ENCODE data around the gene DVL1. TPM values are rescaled to one million over a fixed set of nuclear protein-coding genes. Genes with fewer than 3 reads are reported as not detected.

The DVL1 gene
- total and polyA plus RNA-seq, 7 donors: 25.8 to 85.0 (median 58.9) TPM

- Histone ChIP-seq H3K27ac (peak overlapping the region; percentile 92 to 98 (median 96)), H3K27me3 (no peaks in the 10 kb centered on the region), H3K9me3 (no peaks in the 10 kb centered on the region), H3K4me1 (peaks cover 0 to 47% (median 45%) of the 10 kb centered on the region in 4 donors), H3K36me3 (peaks cover 19 to 48% (median 31%) of the 10 kb centered on the region in 4 donors), H3K4me3 (peak overlapping the region; percentile 74 to 98 (median 84))
- peak in 1 of 4 donors; percentile 18 for TF ChIP-seq POLR2AphosphoS5 (IDR thresholded peaks at IDR 0.05)
- TF ChIP-seq POLR2A (IDR thresholded peaks at IDR 0.05): no peak
- TF ChIP-seq CTCF (IDR thresholded peaks at IDR 0.05): no peak
- no peak for TF ChIP-seq EP300 (IDR thresholded peaks at IDR 0.05)
- DNase-seq: peak; percentile 82
- 13 to 42% methylated on average over 57 of the region's 57 CpGs for WGBS, 2 donors
- intact Hi-C loops (cut with DNase I): loop anchor here (2.0 to 5.0 kb wide), 3 partner anchors 39 to 192 kb away; partner anchors contain the start of genes AURKAIP1, C1orf159 and DVL1
Observed at GRCh38 chr1:1309251-1310108, 39.7 kb downstream of the DVL1 start.

DNA sequence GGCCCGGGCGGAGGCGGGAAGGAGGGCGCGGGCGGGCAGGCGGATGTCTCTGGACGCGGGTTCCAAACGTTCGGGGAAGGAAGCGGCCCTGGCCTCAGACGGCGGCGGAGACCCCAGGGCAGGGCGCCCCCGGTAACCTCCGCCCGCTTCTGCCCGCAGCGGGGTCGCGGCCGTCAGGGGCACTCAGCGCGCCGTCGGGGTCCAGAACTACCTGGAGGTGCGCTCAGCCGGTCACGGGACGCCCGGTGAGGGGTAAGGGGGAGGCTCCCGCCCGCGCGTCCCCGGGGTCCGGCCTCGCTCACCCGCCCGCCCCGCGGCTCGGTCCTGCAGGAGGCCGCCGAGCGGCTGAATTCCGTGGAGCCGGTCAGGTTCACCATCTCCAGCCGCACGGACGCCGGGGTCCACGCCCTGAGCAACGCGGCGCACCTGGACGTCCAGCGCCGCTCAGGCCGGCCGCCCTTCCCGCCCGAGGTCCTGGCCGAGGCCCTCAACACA, 40.4 kb downstream of the DVL1 start:
- no peak for DNase-seq
- Histone ChIP-seq H3K4me3 (peak overlapping the region; percentile 74 to 98 (median 84)), H3K27ac (peak overlapping the region; percentile 92 to 98 (median 96)), H3K36me3 (peaks cover 13 to 41% (median 24%) of the 10 kb centered on the region in 4 donors), H3K9me3 (no peaks in the 10 kb centered on the region), H3K27me3 (no peaks in the 10 kb centered on the region), H3K4me1 (peaks cover 0 to 53% (median 51%) of the 10 kb centered on the region in 4 donors)
- intact Hi-C loops (cut with DNase I): loop anchor here (2.0 to 5.0 kb wide), 3 partner anchors 40 to 192 kb away; partner anchors contain the start of genes AURKAIP1, C1orf159 and DVL1
- WGBS, 2 donors: 0% methylated on average over 66 of the region's 66 CpGs
- TF ChIP-seq CTCF (IDR thresholded peaks at IDR 0.05) (no peak), EP300 (IDR thresholded peaks at IDR 0.05) (no peak), POLR2AphosphoS5 (IDR thresholded peaks at IDR 0.05) (no peak), POLR2A (IDR thresholded peaks at IDR 0.05) (no peak)

DNA sequence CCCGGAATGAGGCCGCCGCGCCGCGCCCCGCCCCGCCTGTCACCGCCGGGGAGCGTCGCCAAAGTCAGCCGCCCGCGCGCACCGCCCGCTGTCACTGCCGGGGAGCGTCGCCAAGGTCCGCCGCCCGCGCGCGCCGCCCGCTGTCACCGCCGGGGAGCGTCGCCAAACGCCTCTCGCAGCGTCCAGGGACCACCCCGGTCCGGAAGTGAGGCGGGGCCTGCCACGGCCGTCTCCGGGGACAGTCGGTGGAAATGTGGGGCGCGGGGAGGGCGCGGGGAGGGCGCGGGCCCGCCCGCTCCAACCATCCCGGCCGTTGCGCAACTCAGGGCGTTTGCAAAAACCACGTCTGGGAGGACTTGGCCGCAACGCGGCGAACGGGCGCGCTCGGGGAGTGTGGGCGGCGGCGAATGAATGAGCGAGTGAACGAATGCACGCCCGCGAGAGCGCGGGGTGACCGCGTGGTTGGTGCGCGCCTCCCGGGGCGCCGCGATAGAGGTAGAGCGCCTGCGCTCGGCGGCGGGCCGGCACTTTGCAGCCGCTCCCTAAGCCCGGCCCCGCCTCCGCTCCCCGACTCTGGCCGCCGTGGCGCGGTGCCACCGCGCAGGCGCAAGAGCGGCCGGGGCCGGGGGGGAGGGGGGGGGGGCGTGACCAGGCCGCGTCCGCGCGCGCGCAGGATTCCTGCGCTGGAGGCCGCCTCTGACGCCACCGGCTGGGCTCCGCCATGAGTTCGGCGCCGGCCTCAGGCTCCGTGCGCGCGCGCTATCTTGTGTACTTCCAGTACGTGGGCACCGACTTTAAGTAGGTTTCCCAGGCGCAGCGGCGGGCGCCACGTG, 41.1 kb downstream of the DVL1 start, which contains the start of the genes ACAP3 and PUSL1:
TSS of gene ACAP3 (minus strand) at position 8 of the 833 bp plus-strand sequence. CDS start 115 bp downstream, outside the sequence.
TSS of gene PUSL1 (plus strand) at position 675 of the 833 bp plus-strand sequence. CDS start at position 722, 47 bp downstream.
- peaks cover 6 to 34% (median 17%) of the 10 kb centered on the region in 4 donors for H3K36me3 ChIP-seq
- 0 to 1% methylated on average over 128 to 130 of the region's 131 CpGs for WGBS, 2 donors
- DNase-seq: peak; percentile 97
- peak within 1 kb of the TSS; percentile 92 to 98 (median 96) for H3K27ac ChIP-seq
- H3K9me3 ChIP-seq: no peaks in the 10 kb centered on the region
- intact Hi-C loops (cut with DNase I): loop anchor here (2.0 to 5.0 kb wide), 3 partner anchors 41 to 191 kb away; partner anchors contain the start of genes AURKAIP1, C1orf159 and DVL1
- no peaks in the 10 kb centered on the region for H3K27me3 ChIP-seq
- TF ChIP-seq EP300 (IDR thresholded peaks at IDR 0.05) (no peak), CTCF (IDR thresholded peaks at IDR 0.05) (no peak), POLR2A (IDR thresholded peaks at IDR 0.05) (peak in 1 of 2 donors; percentile 33), POLR2AphosphoS5 (IDR thresholded peaks at IDR 0.05) (peak; percentile 71 to 81 (median 75))
- peaks cover 0 to 60% (median 56%) of the 10 kb centered on the region in 4 donors for H3K4me1 ChIP-seq
- H3K4me3 ChIP-seq: peak within 1 kb of the TSS; percentile 74 to 98 (median 84)

Data from sigmoid colon (tissue), 7 donors.